Activated naive CD8-positive, alpha-beta T cell treated with anti-CD3 and anti-CD28 coated beads, Interleukin-2, amount 10 ng/mL, durations not matched to agents 7 days and 5 days (primary cell): ENCODE results near the gene ZBTB7C. TPM values are rescaled to one million over a fixed set of nuclear protein-coding genes. Genes with fewer than 3 reads are reported as not detected.

ENCODE experiments used
- ATAC-seq: fragments of 150-1000 bp; cut with Tn5 transposase; one replicate; pipeline ENCODE4 v1.10.0; 2021; ENCODE audit warnings: low read depth, moderate library complexity
- POLR2A ChIA-PET: fragments of 350-600 bp; sonication (Branson Sonifier 250); formaldehyde crosslinking; loops from one replicate; lab custom pipeline; 2021; ENCODE audit warnings: antibody characterized with exemption; lab: Charles Lee
- DNase-seq: peaks from one replicate; pipeline ENCODE4 v3.0.0; 2021
- H3K27ac Mint-ChIP-seq: one replicate; pipeline ENCODE4 v1.8.0; 2022; ENCODE audit warnings: mild to moderate bottlenecking, mixed read lengths
- H3K27me3 Mint-ChIP-seq: one replicate; pipeline ENCODE4 v1.8.0; 2022; ENCODE audit warnings: mild to moderate bottlenecking, moderate library complexity, mixed read lengths
- H3K36me3 Mint-ChIP-seq: one replicate; pipeline ENCODE4 v1.8.0; 2021; ENCODE audit warnings: mild to moderate bottlenecking, mixed read lengths
- H3K4me1 Mint-ChIP-seq: one replicate; pipeline ENCODE4 v1.8.0; 2021; ENCODE audit warnings: mixed read lengths
- H3K4me3 Mint-ChIP-seq: one replicate; pipeline ENCODE4 v1.8.0; 2022; ENCODE audit warnings: mild to moderate bottlenecking, moderate library complexity, mixed read lengths
- H3K9me3 Mint-ChIP-seq: one replicate; pipeline ENCODE4 v1.8.0; 2021; ENCODE audit warnings: mixed read lengths
- total RNA-seq, 2 experiments: library from RNA; stranded (reverse); gene quantifications; one replicate each; pipeline ENCODE4 v1.2.3, GENCODE V29; 2021

The ZBTB7C gene
- total RNA-seq, 2 experiments from 2014 or later, result not detected

DNA sequence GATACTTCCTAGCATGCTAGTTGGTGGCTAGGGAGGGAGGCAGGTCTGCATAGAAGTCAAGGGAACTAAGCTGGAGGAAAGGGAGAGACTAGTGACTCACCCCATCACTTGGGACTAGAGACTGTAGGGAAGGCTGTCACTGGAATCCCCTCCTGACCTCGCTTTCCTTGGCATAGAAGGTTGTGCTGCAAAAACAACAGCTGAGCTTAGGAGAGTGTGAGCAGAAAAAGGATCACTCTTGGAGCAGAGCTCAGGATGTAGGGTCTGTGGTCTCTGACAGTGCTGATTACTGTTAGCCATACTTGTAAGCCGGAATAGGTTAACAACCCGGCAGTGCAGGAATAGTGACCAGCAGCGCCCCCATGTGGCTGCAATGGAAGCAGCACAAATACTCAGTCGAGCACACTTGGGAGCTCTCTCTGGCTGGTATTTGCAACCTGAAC lies 411.8 kb downstream of the ZBTB7C start:
- no peaks in the 10 kb centered on the region for H3K36me3 Mint-ChIP-seq
- no peak overlapping the region for H3K4me3 Mint-ChIP-seq
- no peak for ATAC-seq
- peaks cover 2% of the 10 kb centered on the region for H3K27me3 Mint-ChIP-seq
- POLR2A ChIA-PET, result no interaction called here
- H3K9me3 Mint-ChIP-seq, result peaks cover 6% of the 10 kb centered on the region
- no peaks in the 10 kb centered on the region for H3K4me1 Mint-ChIP-seq
- no peak overlapping the region for H3K27ac Mint-ChIP-seq
- peak; percentile 45 for DNase-seq

GRCh38 chr18:47996091-47996541 lies 413.1 kb downstream of the ZBTB7C start:
- Mint-ChIP-seq H3K27me3 (peaks cover 2% of the 10 kb centered on the region), H3K4me3 (no peak overlapping the region), H3K4me1 (no peaks in the 10 kb centered on the region), H3K36me3 (no peaks in the 10 kb centered on the region), H3K27ac (no peak overlapping the region), H3K9me3 (peaks cover 6% of the 10 kb centered on the region)
- ATAC-seq, result no peak
- POLR2A ChIA-PET, result no interaction called here
- DNase-seq, result no peak

GRCh38 chr18:47995654-47996053 lies 413.5 kb downstream of the ZBTB7C start:
- Mint-ChIP-seq H3K36me3 (no peaks in the 10 kb centered on the region), H3K4me1 (no peaks in the 10 kb centered on the region), H3K27ac (no peak overlapping the region), H3K4me3 (no peak overlapping the region), H3K9me3 (peaks cover 6% of the 10 kb centered on the region), H3K27me3 (peaks cover 2% of the 10 kb centered on the region)
- POLR2A ChIA-PET, result no interaction called here
- ATAC-seq (no peak), DNase-seq (no peak)

DNA sequence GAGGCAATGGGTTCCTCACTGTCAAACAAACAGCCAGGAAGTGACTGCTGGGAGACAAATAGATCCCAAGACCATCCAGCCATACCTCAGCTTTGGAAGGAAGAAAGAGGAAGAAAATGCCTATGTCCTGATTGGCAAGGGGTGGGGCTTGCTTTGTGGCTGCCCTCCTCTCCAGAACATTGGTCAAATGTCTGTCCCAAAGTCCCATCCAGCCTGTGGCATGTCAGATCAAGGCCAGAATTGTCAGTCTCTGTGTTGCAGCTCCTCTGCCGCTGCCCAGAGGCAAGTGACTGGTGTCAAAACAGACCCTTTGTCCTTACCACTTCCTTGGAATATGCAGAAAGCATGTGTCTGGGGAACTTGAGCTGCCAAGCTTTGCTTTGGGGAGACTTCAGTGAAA lies 415.8 kb downstream of the ZBTB7C start:
- no peak for DNase-seq
- Mint-ChIP-seq H3K4me3 (no peak overlapping the region), H3K4me1 (no peaks in the 10 kb centered on the region), H3K27ac (no peak overlapping the region), H3K9me3 (peaks cover 6% of the 10 kb centered on the region), H3K36me3 (no peaks in the 10 kb centered on the region), H3K27me3 (peaks cover 5% of the 10 kb centered on the region)
- POLR2A ChIA-PET, result no interaction called here
- no peak for ATAC-seq

DNA sequence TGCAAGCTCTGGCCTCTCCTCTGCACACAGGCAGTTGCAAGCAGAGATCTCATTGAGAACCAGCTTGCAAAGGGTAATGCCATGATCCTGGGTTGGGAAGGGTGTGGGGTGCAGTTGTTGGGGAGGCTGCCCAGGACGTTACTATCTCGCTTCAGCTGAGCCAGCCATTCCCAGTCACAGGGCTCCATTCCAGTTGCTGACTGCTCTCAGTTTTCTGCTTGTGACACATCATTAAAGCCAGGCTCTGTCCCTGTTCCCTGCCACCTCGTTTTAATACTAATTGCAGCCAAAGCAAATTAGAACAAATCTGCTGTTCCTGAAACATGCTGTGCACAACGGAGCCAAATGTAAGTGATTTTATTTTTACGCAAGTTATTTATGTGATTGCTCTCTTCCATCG lies 416.2 kb downstream of the ZBTB7C start:
- Mint-ChIP-seq H3K36me3 (no peaks in the 10 kb centered on the region), H3K9me3 (peaks cover 6% of the 10 kb centered on the region), H3K27me3 (peaks cover 5% of the 10 kb centered on the region)

DNA sequence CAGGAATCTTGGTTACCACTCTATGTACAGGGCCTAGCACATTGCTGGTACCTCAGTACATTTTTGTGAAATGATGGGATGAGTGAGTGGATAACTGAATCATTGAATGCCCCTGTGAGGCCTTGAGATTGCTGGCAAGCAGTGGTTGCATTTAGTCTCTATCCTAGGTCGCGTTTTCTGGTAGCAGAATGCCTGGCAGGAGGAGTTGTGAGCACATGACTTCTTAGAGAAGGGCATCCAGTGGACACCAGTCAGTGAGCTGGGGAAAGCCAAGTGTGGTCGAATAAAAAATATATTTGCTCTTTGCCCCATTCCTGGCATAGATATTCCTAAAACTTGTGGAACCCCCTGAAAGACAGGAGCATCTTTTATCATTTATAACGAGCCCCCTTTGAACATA lies 416.9 kb downstream of the ZBTB7C start:
- no peak for DNase-seq
- no peak overlapping the region for H3K27ac Mint-ChIP-seq
- ATAC-seq, result no peak
- peaks cover 5% of the 10 kb centered on the region for H3K27me3 Mint-ChIP-seq
- no peak overlapping the region for H3K4me3 Mint-ChIP-seq
- no peaks in the 10 kb centered on the region for H3K4me1 Mint-ChIP-seq
- H3K36me3 Mint-ChIP-seq, result no peaks in the 10 kb centered on the region
- POLR2A ChIA-PET, result no interaction called here
- H3K9me3 Mint-ChIP-seq, result peaks cover 6% of the 10 kb centered on the region

More for the DNA sequence above, 416.2 kb downstream of the ZBTB7C start:
- DNase-seq (no peak), ATAC-seq (no peak)
- H3K27ac Mint-ChIP-seq, result no peak overlapping the region
- no peaks in the 10 kb centered on the region for H3K4me1 Mint-ChIP-seq
- H3K4me3 Mint-ChIP-seq, result no peak overlapping the region
- POLR2A ChIA-PET, result no interaction called here

DNA sequence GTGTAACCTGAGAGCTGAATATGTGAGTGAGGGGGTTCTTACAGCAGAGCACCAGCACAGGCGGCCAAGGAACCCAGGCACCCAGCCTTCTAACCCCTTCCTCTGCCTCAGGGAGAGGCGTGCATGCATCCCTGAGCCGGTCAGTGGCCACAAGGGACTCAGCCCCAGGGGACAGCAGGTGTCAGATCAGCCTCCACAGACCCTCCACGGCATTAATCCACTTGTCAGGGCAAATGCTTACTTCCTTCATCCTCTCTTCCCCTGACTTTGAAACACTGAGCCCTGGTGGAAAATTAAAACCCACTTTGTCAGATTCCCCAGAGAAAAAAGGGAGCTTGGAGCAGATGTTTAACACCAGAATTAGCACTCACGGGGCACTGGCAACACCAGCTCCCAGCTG lies 418.2 kb downstream of the ZBTB7C start:
- no peak for ATAC-seq
- Mint-ChIP-seq H3K36me3 (no peaks in the 10 kb centered on the region), H3K4me1 (no peaks in the 10 kb centered on the region), H3K4me3 (no peak overlapping the region), H3K9me3 (no peaks in the 10 kb centered on the region), H3K27me3 (peaks cover 5% of the 10 kb centered on the region), H3K27ac (no peak overlapping the region)
- POLR2A ChIA-PET, result no interaction called here
- no peak for DNase-seq

DNA sequence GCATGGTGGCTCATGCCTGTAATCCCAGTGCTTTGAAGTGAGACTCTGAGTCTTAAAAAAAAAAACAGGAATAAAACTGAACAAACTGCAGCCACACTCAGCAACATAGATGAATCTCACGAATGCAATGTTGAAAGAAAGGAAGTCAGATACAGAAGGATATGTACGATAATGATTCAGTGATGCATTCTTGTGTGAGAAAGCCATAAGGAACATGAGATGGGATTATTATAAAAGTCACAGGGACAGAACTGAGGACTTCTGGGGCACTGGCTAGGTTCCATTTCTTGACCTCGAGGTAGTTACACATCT lies 421.8 kb downstream of the ZBTB7C start:
- POLR2A ChIA-PET, result no interaction called here
- Mint-ChIP-seq H3K4me3 (no peak overlapping the region), H3K27ac (no peak overlapping the region), H3K4me1 (peaks cover 3% of the 10 kb centered on the region), H3K27me3 (peaks cover 8% of the 10 kb centered on the region), H3K36me3 (no peaks in the 10 kb centered on the region), H3K9me3 (no peaks in the 10 kb centered on the region)
- DNase-seq (no peak), ATAC-seq (no peak)

DNA sequence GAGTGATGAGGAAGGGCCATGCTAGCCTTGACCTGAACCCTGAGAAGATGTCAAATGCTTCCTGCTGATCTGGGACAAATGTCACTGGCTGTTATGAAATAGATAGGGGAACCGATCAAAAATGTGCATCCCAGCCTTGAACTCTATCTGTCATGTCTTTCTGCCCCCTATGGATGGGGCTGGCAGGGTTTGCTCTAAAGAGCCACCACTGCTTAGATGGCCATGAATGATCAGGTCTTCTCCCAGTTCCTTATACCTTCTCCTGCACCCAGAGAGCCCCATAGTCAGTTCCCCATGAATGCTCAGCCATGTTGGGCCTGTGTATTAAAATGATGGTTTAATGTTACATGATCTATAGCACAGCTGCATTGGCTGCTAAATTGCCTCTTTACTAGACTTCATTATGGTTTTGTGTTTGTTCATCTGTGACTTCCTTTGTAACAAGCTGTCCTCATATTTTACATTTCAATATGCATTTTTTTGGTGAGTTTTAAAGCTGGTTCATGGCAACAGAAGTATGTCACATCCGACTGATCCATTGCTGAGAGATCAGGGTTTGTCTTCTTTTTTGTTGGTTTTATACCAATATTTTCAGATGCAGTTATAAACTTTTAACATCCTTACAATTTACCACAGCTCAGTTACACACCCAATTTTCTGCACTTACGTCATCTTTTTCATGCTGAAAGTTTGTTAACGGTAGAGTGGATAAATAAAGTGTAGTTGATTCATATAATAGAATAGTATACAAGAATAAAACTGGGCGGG lies 422.4 kb downstream of the ZBTB7C start:
- Mint-ChIP-seq H3K9me3 (no peaks in the 10 kb centered on the region), H3K27ac (no peak overlapping the region), H3K36me3 (no peaks in the 10 kb centered on the region), H3K4me1 (peaks cover 3% of the 10 kb centered on the region), H3K4me3 (no peak overlapping the region), H3K27me3 (peaks cover 8% of the 10 kb centered on the region)
- POLR2A ChIA-PET, result no interaction called here
- DNase-seq (no peak), ATAC-seq (no peak)

- POLR2A ChIA-PET, result no interaction called here
- Mint-ChIP-seq H3K36me3 (no peaks in the 10 kb centered on the region), H3K4me3 (no peak overlapping the region), H3K9me3 (no peaks in the 10 kb centered on the region), H3K27me3 (peaks cover 8% of the 10 kb centered on the region), H3K27ac (no peak overlapping the region), H3K4me1 (peaks cover 3% of the 10 kb centered on the region)
- no peak for ATAC-seq
- no peak for DNase-seq
Observed at GRCh38 chr18:47985866-47986265, 423.3 kb downstream of the ZBTB7C start.

GRCh38 chr18:47984991-47985390 lies 424.2 kb downstream of the ZBTB7C start:
- Mint-ChIP-seq H3K27ac (no peak overlapping the region), H3K9me3 (no peaks in the 10 kb centered on the region), H3K4me3 (no peak overlapping the region), H3K36me3 (no peaks in the 10 kb centered on the region), H3K4me1 (peaks cover 3% of the 10 kb centered on the region), H3K27me3 (peaks cover 8% of the 10 kb centered on the region)
- ATAC-seq, result no peak
- no peak for DNase-seq
- POLR2A ChIA-PET, result no interaction called here

GRCh38 chr18:47983946-47984345 lies 425.2 kb downstream of the ZBTB7C start:
- POLR2A ChIA-PET, result no interaction called here
- H3K4me3 Mint-ChIP-seq, result no peak overlapping the region
- H3K27ac Mint-ChIP-seq, result no peak overlapping the region
- H3K27me3 Mint-ChIP-seq, result peaks cover 8% of the 10 kb centered on the region
- H3K9me3 Mint-ChIP-seq, result no peaks in the 10 kb centered on the region
- H3K4me1 Mint-ChIP-seq, result peaks cover 3% of the 10 kb centered on the region
- DNase-seq (no peak), ATAC-seq (no peak)
- no peaks in the 10 kb centered on the region for H3K36me3 Mint-ChIP-seq

DNA sequence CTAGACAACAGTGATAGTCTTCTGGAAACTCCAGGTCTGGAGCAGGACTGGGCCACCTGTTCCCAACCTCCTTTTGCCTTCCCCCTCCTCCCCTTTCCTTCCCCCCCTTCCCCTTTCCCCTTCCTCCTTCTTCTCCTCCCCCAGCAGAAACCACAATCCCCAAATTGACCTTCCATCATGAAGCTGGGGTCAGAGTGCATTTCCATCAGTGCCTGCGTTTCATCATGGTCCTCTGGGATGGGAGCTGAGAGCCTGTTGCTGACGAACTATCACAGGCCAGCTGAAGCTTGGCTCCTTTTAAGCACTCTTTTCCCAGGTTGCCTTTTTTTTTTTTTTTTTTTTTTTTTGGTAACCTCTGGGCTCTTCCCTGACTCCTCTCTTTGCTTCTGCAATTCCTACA lies 426.1 kb downstream of the ZBTB7C start:
- Mint-ChIP-seq H3K9me3 (no peaks in the 10 kb centered on the region), H3K27ac (no peak overlapping the region), H3K4me1 (peaks cover 3% of the 10 kb centered on the region), H3K36me3 (no peaks in the 10 kb centered on the region), H3K27me3 (peaks cover 5% of the 10 kb centered on the region), H3K4me3 (no peak overlapping the region)
- ATAC-seq, result no peak
- POLR2A ChIA-PET, result interaction anchor here (0.7 kb wide), 1 partner anchor 134 kb away, joined by 3 read pairs; no protein-coding TSS in a partner anchor
- DNase-seq, result no peak

- POLR2A ChIA-PET, result no interaction called here
- peaks cover 3% of the 10 kb centered on the region for H3K4me1 Mint-ChIP-seq
- DNase-seq (no peak), ATAC-seq (no peak)
- no peak overlapping the region for H3K27ac Mint-ChIP-seq
- no peaks in the 10 kb centered on the region for H3K9me3 Mint-ChIP-seq
- H3K36me3 Mint-ChIP-seq, result no peaks in the 10 kb centered on the region
- H3K27me3 Mint-ChIP-seq, result peaks cover 5% of the 10 kb centered on the region
- H3K4me3 Mint-ChIP-seq, result no peak overlapping the region
Observed at GRCh38 chr18:47981830-47982229, 427.4 kb downstream of the ZBTB7C start.
